Activated CD8-positive, alpha-beta T cell treated with anti-CD3 and anti-CD28 coated beads, Interleukin-2, amount 10 ng/mL, durations not matched to agents 7 days and 5 days (primary cell): ENCODE results near the gene CD69. TPM values are rescaled to one million over a fixed set of nuclear protein-coding genes. Genes with fewer than 3 reads are reported as not detected.
"Not testable (repeated sequence)": the region's sequence is repeated elsewhere in the genome, so short reads cannot be mapped to it uniquely, and the experiment has no call there.

Source experiments
- ATAC-seq: fragments of 150-1000 bp; cut with Tn5 transposase; one replicate; pipeline ENCODE4 v1.10.0; 2021; ENCODE audit warnings: moderate library complexity
- CTCF ChIA-PET: fragments of 350-600 bp; sonication (Branson Sonifier 250); formaldehyde crosslinking; loops from one replicate; lab custom pipeline; 2021; ENCODE audit warnings: antibody characterized with exemption; lab: Charles Lee
- POLR2A ChIA-PET: fragments of 350-600 bp; sonication (Branson Sonifier 250); formaldehyde crosslinking; loops from one replicate; lab custom pipeline; 2021; ENCODE audit warnings: antibody characterized with exemption; lab: Charles Lee
- DNase-seq: peaks from one replicate; pipeline ENCODE4 v3.0.0-alpha.2; 2020
- H3K27ac Mint-ChIP-seq: one replicate; pipeline ENCODE4 v1.8.0; 2021; ENCODE audit warnings: mild to moderate bottlenecking, mixed read lengths
- H3K27me3 Mint-ChIP-seq: one replicate; pipeline ENCODE4 v1.8.0; 2021; ENCODE audit warnings: low read depth, mixed read lengths
- H3K36me3 Mint-ChIP-seq: one replicate; pipeline ENCODE4 v1.8.0; 2021; ENCODE audit warnings: low read depth, mixed read lengths
- H3K4me1 Mint-ChIP-seq: one replicate; pipeline ENCODE4 v1.8.0; 2021; ENCODE audit warnings: low read depth, mixed read lengths
- H3K4me3 Mint-ChIP-seq: one replicate; pipeline ENCODE4 v1.8.0; 2021; ENCODE audit warnings: mild to moderate bottlenecking, mixed read lengths
- H3K9me3 Mint-ChIP-seq: one replicate; pipeline ENCODE4 v1.8.0; 2022; ENCODE audit warnings: mixed read lengths; ENCODE audit not compliant: insufficient read depth
- total RNA-seq, 2 experiments: library from RNA; stranded (reverse); gene quantifications; one replicate each; pipeline ENCODE4 v1.2.3, GENCODE V29; 2021

Gene CD69
- total RNA-seq, 2 experiments from 2014 or later = 115 to 116 TPM

- POLR2A ChIA-PET = no interaction called here
Observed at GRCh38 chr12:9724023-9724422, 36.7 kb downstream of the CD69 start.

DNA sequence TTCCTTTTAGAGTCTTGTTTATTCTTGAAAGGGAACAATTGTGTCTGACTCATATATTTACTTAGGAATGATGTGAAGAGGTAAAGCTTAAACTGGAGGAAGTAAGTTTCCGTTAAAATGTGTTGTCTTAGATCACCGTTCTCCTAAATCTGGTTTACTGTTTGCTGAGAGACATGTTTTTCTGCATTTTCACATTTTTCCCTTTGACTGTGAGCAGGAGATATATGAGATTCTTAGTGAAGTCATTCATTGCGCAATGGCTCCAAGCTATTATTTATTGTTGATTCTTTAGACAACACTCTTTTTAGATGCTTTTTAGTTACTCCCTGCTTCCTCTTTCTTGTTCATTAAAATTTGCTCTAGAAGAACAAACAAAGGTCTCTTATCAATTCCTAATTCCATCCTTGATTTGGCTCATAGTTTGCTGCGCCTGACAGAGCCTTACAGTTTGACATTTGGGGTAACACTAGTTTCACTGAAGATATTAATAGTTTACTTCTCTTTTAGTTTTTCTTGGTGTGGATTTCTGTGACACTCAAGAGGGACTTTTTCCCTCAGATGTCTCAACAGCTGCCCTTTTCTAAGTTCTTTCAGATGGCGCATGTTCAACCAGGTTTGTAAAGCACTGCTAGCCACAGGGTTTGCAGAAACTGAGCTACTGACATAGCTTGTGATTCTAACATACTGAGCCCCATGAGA lies 39.2 kb downstream of the CD69 start:
- ATAC-seq (no peak), DNase-seq (no peak)
- peaks cover 4% of the 10 kb centered on the region for H3K9me3 Mint-ChIP-seq
- H3K27ac Mint-ChIP-seq = no peak overlapping the region
- peaks cover 26% of the 10 kb centered on the region for H3K4me1 Mint-ChIP-seq
- H3K36me3 Mint-ChIP-seq = peaks cover 15% of the 10 kb centered on the region
- no peak overlapping the region for H3K4me3 Mint-ChIP-seq
- CTCF ChIA-PET = interaction anchor here (0.7 to 2.6 kb wide), 10 partner anchors 10 to 92 kb away, joined by 3 to 15 read pairs (median 4); partner anchors contain the start of gene CLECL1
- POLR2A ChIA-PET = interaction anchor here (1.2 kb wide), 1 partner anchor 13 kb away, joined by 5 read pairs; no protein-coding TSS in a partner anchor
- no peaks in the 10 kb centered on the region for H3K27me3 Mint-ChIP-seq

More at GRCh38 chr12:9724023-9724422, 36.7 kb downstream of the CD69 start:
- Mint-ChIP-seq H3K27ac (no peak overlapping the region), H3K9me3 (peaks cover 4% of the 10 kb centered on the region), H3K4me1 (peaks cover 26% of the 10 kb centered on the region), H3K36me3 (peaks cover 18% of the 10 kb centered on the region), H3K4me3 (no peak overlapping the region), H3K27me3 (no peaks in the 10 kb centered on the region)
- DNase-seq = no peak
- CTCF ChIA-PET = interaction anchor here (0.9 to 1.7 kb wide), 4 partner anchors 16 to 73 kb away, joined by 3 to 17 read pairs (median 4); no protein-coding TSS in a partner anchor
- no peak for ATAC-seq

GRCh38 chr12:9719790-9720189 lies 40.9 kb downstream of the CD69 start:
- H3K9me3 Mint-ChIP-seq = peaks cover 4% of the 10 kb centered on the region
- H3K4me1 Mint-ChIP-seq = peaks cover 27% of the 10 kb centered on the region
- CTCF ChIA-PET = no interaction called here
- peaks cover 21% of the 10 kb centered on the region for H3K36me3 Mint-ChIP-seq
- no peak for DNase-seq
- no peak overlapping the region for H3K4me3 Mint-ChIP-seq
- H3K27me3 Mint-ChIP-seq = no peaks in the 10 kb centered on the region
- no peak for ATAC-seq
- H3K27ac Mint-ChIP-seq = no peak overlapping the region
- POLR2A ChIA-PET = no interaction called here

GRCh38 chr12:9718968-9719367 lies 41.7 kb downstream of the CD69 start:
- H3K9me3 Mint-ChIP-seq = no peaks in the 10 kb centered on the region
- H3K4me3 Mint-ChIP-seq = no peak overlapping the region
- ATAC-seq (no peak), DNase-seq (no peak)
- H3K27me3 Mint-ChIP-seq = no peaks in the 10 kb centered on the region
- CTCF ChIA-PET = interaction anchor here (2.5 kb wide), 1 partner anchor 11 kb away, joined by 28 read pairs; no protein-coding TSS in a partner anchor
- H3K27ac Mint-ChIP-seq = no peak overlapping the region
- POLR2A ChIA-PET = no interaction called here
- peaks cover 18% of the 10 kb centered on the region for H3K36me3 Mint-ChIP-seq
- peaks cover 25% of the 10 kb centered on the region for H3K4me1 Mint-ChIP-seq

GRCh38 chr12:9717070-9717925 lies 43.4 kb downstream of the CD69 start:
- ChIA-PET POLR2A (interaction anchor here (0.7 to 1.3 kb wide), 5 partner anchors 8 to 44 kb away, joined by 3 to 4 read pairs (median 3); no protein-coding TSS in a partner anchor), CTCF (interaction anchor here (0.6 to 2.5 kb wide), 7 partner anchors 9 to 82 kb away, joined by 3 to 28 read pairs (median 5); no protein-coding TSS in a partner anchor)
- peaks cover 22% of the 10 kb centered on the region for H3K4me1 Mint-ChIP-seq
- no peak overlapping the region for H3K4me3 Mint-ChIP-seq
- no peaks in the 10 kb centered on the region for H3K9me3 Mint-ChIP-seq
- H3K27ac Mint-ChIP-seq = no peak overlapping the region
- H3K36me3 Mint-ChIP-seq = peaks cover 11% of the 10 kb centered on the region
- DNase-seq = no peak
- no peaks in the 10 kb centered on the region for H3K27me3 Mint-ChIP-seq
- ATAC-seq = no peak

DNA sequence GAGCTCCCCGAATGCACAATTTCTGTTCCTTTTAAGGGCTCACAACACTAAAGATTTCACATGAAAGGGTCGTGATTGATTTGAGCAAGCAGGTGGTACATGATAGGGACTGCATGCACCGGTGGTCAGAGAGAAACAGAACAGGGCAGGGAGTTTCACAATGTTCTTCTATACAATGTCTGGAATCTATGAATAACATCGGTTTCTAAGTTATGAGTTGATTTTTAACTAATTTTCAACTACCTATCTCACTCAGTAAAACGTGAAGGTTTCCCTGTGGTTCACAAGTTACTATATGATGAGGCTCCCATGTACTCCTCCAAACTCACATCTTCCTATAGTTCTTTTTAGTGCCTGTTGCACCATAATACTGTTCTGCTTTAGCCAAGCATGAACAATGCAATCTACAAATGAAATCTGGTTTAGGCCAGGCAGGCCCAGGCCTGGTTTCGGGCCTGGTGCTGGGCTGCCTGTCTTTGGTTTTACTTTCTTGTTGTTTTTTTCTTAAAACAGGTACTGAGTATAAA lies 47.6 kb downstream of the CD69 start:
- POLR2A ChIA-PET, H3K4me3 Mint-ChIP-seq, H3K27ac Mint-ChIP-seq, H3K27me3 Mint-ChIP-seq, ATAC-seq, H3K9me3 Mint-ChIP-seq, DNase-seq: not testable (repeated sequence)
- peaks cover 23% of the 10 kb centered on the region for H3K4me1 Mint-ChIP-seq
- peaks cover 18% of the 10 kb centered on the region for H3K36me3 Mint-ChIP-seq
- CTCF ChIA-PET = interaction anchor here (1.2 to 7.8 kb wide), 2 partner anchors 30 to 79 kb away, joined by 5 to 91 read pairs; no protein-coding TSS in a partner anchor

- ChIA-PET CTCF (interaction anchor here (0.9 to 7.8 kb wide), 4 partner anchors 10 to 78 kb away, joined by 3 to 91 read pairs (median 6); no protein-coding TSS in a partner anchor), POLR2A (interaction anchor here (0.9 to 1.2 kb wide), 4 partner anchors 11 to 63 kb away, joined by 3 to 4 read pairs (median 4); partner anchors contain the start of gene CD69)
- no peak for DNase-seq
- Mint-ChIP-seq H3K9me3 (peaks cover 3% of the 10 kb centered on the region), H3K27me3 (no peaks in the 10 kb centered on the region), H3K4me1 (peaks cover 36% of the 10 kb centered on the region), H3K4me3 (no peak overlapping the region), H3K27ac (no peak overlapping the region), H3K36me3 (peaks cover 26% of the 10 kb centered on the region)
- no peak for ATAC-seq
Observed at GRCh38 chr12:9711664-9712063, 49.0 kb downstream of the CD69 start.

GRCh38 chr12:9710584-9711375 lies 49.9 kb downstream of the CD69 start:
- ChIA-PET POLR2A (interaction anchor here (0.6 to 1.2 kb wide), 6 partner anchors 11 to 103 kb away, joined by 3 to 4 read pairs (median 4); partner anchors contain the start of gene CD69), CTCF (interaction anchor here (0.9 to 7.8 kb wide), 4 partner anchors 11 to 77 kb away, joined by 3 to 91 read pairs (median 6); no protein-coding TSS in a partner anchor)
- H3K9me3 Mint-ChIP-seq = peaks cover 4% of the 10 kb centered on the region
- no peak for ATAC-seq
- H3K4me1 Mint-ChIP-seq = peaks cover 41% of the 10 kb centered on the region
- no peaks in the 10 kb centered on the region for H3K27me3 Mint-ChIP-seq
- H3K36me3 Mint-ChIP-seq = peaks cover 28% of the 10 kb centered on the region
- no peak overlapping the region for H3K27ac Mint-ChIP-seq
- H3K4me3 Mint-ChIP-seq = no peak overlapping the region
- DNase-seq = no peak

GRCh38 chr12:9708853-9709252 lies 51.8 kb downstream of the CD69 start:
- peaks cover 40% of the 10 kb centered on the region for H3K36me3 Mint-ChIP-seq
- no peak overlapping the region for H3K4me3 Mint-ChIP-seq
- H3K9me3 Mint-ChIP-seq = peaks cover 10% of the 10 kb centered on the region
- peaks cover 48% of the 10 kb centered on the region for H3K4me1 Mint-ChIP-seq
- ChIA-PET POLR2A (interaction anchor here (0.7 to 1.3 kb wide), 7 partner anchors 9 to 74 kb away, joined by 3 to 9 read pairs (median 4); partner anchors contain the start of gene CLEC2D), CTCF (interaction anchor here (0.8 to 7.8 kb wide), 29 partner anchors 7 to 376 kb away, joined by 3 to 91 read pairs (median 6); partner anchors contain the start of gene CLECL1)
- no peak for DNase-seq
- no peak overlapping the region for H3K27ac Mint-ChIP-seq
- H3K27me3 Mint-ChIP-seq = no peaks in the 10 kb centered on the region
- ATAC-seq = no peak
